HUES64 (cell line): ENCODE results near the gene GOLGA6L25.
"Not testable (repeated sequence)": the region's sequence is repeated elsewhere in the genome, so short reads cannot be mapped to it uniquely, and the experiment has no call there.

Source experiments
- H3K27ac ChIP-seq: 2 replicates; pipeline ENCODE4 v1.7.0; 2013; ENCODE audit warnings: low read depth, low read length, inconsistent platforms
- H3K27me3 ChIP-seq: 2 replicates; pipeline ENCODE4 v1.6.1; 2013; ENCODE audit warnings: mild to moderate bottlenecking, low read length; ENCODE audit not compliant: insufficient read depth
- H3K36me3 ChIP-seq: 2 replicates; pipeline ENCODE4 v1.6.1; 2013; ENCODE audit warnings: mild to moderate bottlenecking, low read length; ENCODE audit not compliant: insufficient read depth
- H3K4me1 ChIP-seq: 2 replicates; pipeline ENCODE4 v1.6.1; 2013; ENCODE audit warnings: mild to moderate bottlenecking, low read length, moderate library complexity; ENCODE audit not compliant: insufficient read depth
- H3K4me3 ChIP-seq: 2 replicates; pipeline ENCODE4 v1.5.1; 2013; ENCODE audit warnings: mild to moderate bottlenecking, low read length, moderate library complexity
- H3K9ac ChIP-seq: 2 replicates; pipeline ENCODE4 v1.6.1; 2013; ENCODE audit warnings: mild to moderate bottlenecking, low read depth, low read length
- H3K9me3 ChIP-seq: 2 replicates; pipeline ENCODE4 v1.6.1; 2013; ENCODE audit warnings: low read depth, low read length; ENCODE audit not compliant: insufficient read depth
- WGBS: fragments of 150-250, 120-280 bp; methylation state at CpG from one replicate; pipeline ENCODE4 v1.1.7; 2013; ENCODE audit warnings: missing lambda C conversion rate; 5-methylcytosine and 5-hydroxymethylcytosine counted together

Gene GOLGA6L25

GRCh38 chr15:28598209-28598608, 44.8 kb downstream of the GOLGA6L25 start:
- not testable (repeated sequence) for H3K27ac ChIP-seq, H3K9me3 ChIP-seq, H3K36me3 ChIP-seq, H3K27me3 ChIP-seq, H3K4me3 ChIP-seq, H3K9ac ChIP-seq, H3K4me1 ChIP-seq
- no CpG with 5 or more reads among the region's 8 CpGs for WGBS

DNA sequence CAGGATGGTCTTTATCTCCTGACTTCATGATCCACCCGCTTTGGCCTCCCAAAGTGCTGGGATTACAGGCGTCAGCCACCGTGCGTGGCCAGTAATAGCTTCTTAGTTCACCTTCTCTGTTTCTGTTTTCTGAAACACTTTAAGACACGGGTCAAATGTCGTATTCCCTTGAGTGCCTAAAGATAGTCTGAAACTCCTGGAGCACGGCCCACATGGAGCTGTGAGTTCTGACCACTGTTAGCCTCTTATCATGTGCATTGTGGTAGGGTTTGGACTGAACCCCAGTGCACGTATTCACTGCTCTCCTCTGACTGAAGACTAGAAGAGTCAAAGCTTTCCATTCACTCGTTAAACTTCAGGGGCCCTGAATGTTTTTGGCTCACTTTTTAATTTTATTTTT, 48.8 kb downstream of the GOLGA6L25 start:
- H3K9ac ChIP-seq, H3K27ac ChIP-seq, H3K27me3 ChIP-seq, H3K4me3 ChIP-seq, H3K4me1 ChIP-seq, H3K9me3 ChIP-seq, H3K36me3 ChIP-seq: not testable (repeated sequence)
- WGBS, result no CpG with 5 or more reads among the region's 9 CpGs
